ENCODE results near the gene RP2. TPM values are rescaled to one million over a fixed set of nuclear protein-coding genes. Genes with fewer than 3 reads are reported as not detected.

The RP2 gene
- total and polyA plus RNA-seq, 8 donors: 13.6 to 24.1 (median 16.2) TPM

DNA sequence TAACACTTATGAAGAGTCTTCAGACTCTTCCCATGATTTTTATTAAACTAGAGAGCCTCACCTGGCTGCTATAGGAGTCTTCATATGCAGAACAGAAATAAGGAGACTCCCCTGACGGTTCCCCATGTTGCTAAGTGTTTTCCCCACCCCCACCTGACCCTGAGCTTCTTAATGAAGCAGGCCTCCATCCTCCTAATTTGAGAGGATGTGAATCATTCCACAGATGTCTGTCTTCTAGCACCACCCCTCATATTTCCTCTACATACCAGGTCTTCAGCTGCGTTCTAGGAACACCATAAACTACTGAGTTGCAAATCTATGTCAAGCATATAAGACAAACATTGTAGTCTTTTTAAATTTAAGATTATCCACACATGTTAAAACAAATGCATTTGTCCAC, 36.9 kb downstream of the RP2 start:
- Histone ChIP-seq H3K9me3 (no peaks in the 10 kb centered on the region), H3K27ac (no peak overlapping the region), H3K36me3 (no peaks in the 10 kb centered on the region), H3K27me3 (no peaks in the 10 kb centered on the region), H3K4me1 (no peaks in the 10 kb centered on the region), H3K4me3 (no peak overlapping the region)
- intact Hi-C loops (cut with DNase I): no loop called here
- DNase-seq: no peak
- TF ChIP-seq, protein P1, sequence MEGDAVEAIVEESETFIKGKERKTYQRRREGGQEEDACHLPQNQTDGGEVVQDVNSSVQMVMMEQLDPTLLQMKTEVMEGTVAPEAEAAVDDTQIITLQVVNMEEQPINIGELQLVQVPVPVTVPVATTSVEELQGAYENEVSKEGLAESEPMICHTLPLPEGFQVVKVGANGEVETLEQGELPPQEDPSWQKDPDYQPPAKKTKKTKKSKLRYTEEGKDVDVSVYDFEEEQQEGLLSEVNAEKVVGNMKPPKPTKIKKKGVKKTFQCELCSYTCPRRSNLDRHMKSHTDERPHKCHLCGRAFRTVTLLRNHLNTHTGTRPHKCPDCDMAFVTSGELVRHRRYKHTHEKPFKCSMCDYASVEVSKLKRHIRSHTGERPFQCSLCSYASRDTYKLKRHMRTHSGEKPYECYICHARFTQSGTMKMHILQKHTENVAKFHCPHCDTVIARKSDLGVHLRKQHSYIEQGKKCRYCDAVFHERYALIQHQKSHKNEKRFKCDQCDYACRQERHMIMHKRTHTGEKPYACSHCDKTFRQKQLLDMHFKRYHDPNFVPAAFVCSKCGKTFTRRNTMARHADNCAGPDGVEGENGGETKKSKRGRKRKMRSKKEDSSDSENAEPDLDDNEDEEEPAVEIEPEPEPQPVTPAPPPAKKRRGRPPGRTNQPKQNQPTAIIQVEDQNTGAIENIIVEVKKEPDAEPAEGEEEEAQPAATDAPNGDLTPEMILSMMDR (IDR thresholded peaks at IDR 0.05): no peak
- no peak for ATAC-seq

DNA sequence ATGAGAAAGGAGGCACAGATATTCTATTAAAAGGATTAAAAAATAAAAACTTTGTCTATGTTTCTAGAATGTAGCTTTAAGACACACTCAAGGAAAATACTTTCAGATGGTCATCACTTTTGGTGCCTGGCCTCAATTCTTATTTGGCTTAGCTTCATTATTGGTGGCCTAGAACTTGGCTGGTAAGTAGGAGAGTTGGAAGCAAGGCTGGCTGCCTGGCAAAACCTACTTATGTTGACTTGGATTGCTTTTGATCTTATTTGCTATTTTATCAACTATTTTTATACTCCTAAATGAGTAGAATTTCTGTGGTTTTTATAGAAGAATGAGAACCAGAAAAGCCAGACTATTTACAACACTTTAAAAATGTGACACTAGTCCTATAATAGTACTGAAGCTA, 40.1 kb downstream of the RP2 start:
- H3K27ac ChIP-seq: no peak overlapping the region
- H3K9me3 ChIP-seq: no peaks in the 10 kb centered on the region
- ATAC-seq (no peak), DNase-seq (no peak)
- peaks cover 0 to 12% of the 10 kb centered on the region in 2 donors for H3K36me3 ChIP-seq
- TF ChIP-seq, protein P1 (IDR thresholded peaks at IDR 0.05): no peak
- no peaks in the 10 kb centered on the region for H3K4me1 ChIP-seq
- intact Hi-C loops (cut with DNase I): no loop called here
- no peak overlapping the region for H3K4me3 ChIP-seq
- peaks cover 0 to 5% of the 10 kb centered on the region in 2 donors for H3K27me3 ChIP-seq

DNA sequence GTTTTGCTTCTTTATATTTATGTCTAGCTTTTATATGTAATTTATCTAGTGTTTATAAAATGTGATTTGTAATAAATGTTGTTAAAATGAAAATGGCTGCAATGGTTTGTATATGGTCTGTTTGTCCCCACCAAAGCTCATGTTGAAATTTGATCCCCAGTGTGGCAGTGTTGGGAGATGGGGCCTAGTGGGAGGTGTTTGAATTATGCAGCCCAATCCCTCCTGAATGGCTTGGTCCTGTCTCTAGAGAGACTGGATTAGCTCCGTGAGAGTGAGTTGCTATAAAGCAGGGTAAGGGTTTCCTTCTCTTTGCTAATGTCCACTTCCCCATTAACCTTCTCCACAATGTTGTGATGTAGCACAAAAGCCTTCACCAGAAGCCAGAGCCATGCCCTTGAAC, 45.4 kb downstream of the RP2 start:
- TF ChIP-seq, protein P1 (IDR thresholded peaks at IDR 0.05): no peak
- no peaks in the 10 kb centered on the region for H3K4me1 ChIP-seq
- ATAC-seq: no peak
- peaks cover 0 to 12% of the 10 kb centered on the region in 2 donors for H3K36me3 ChIP-seq
- no peaks in the 10 kb centered on the region for H3K9me3 ChIP-seq
- H3K4me3 ChIP-seq: no peak overlapping the region
- H3K27ac ChIP-seq: no peak overlapping the region
- DNase-seq: no peak
- H3K27me3 ChIP-seq: peaks cover 0 to 5% of the 10 kb centered on the region in 2 donors
- intact Hi-C loops (cut with DNase I): no loop called here

DNA sequence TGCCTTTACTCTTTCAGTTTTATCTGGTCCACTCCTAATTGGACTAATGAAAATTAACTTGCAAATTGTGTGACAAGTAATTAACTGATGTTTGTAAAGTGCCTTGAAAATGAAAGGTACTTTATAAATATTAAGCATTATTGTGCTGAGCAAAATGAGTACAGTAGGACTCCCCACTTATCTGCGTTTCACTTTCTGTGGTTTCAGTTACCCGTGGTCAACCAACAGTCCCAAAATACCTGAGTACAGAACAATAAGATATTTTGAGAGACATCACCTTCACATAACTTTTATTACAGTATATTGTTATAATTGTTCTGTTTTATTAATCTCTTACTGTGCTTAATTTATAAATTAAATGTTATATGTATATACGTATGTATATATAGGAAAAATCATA, 48.0 kb downstream of the RP2 start:
- peaks cover 0 to 5% of the 10 kb centered on the region in 2 donors for H3K27me3 ChIP-seq
- H3K27ac ChIP-seq: no peak overlapping the region
- intact Hi-C loops (cut with DNase I): no loop called here
- no peak overlapping the region for H3K4me3 ChIP-seq
- no peak for ATAC-seq
- no peaks in the 10 kb centered on the region for H3K4me1 ChIP-seq
- H3K36me3 ChIP-seq: peaks cover 0 to 23% of the 10 kb centered on the region in 2 donors
- no peaks in the 10 kb centered on the region for H3K9me3 ChIP-seq
- DNase-seq: no peak
- TF ChIP-seq, protein P1 (IDR thresholded peaks at IDR 0.05): no peak

DNA sequence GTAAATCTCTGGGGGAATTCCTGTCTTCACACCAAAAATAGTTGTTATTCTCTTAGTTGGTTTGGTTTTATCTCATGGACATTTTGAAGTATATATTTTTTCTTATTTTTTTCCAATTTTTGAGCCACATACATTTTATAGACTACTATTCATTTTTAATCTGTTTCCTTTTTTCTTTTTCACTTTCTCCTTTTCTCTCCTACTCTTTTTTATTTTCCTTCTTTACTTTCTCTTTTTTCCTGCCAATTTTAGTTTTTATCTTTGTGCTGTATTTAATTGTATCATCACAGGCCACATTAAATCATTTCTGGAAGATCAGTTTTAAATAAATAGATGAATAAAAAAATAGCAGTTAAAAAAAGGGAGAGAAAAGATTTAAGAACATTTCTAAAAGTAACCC, 61.4 kb downstream of the RP2 start:
- H3K36me3 ChIP-seq: no peaks in the 10 kb centered on the region
- intact Hi-C loops (cut with DNase I): no loop called here
- no peak for DNase-seq
- ATAC-seq: no peak
- H3K4me3 ChIP-seq: no peak overlapping the region
- peaks cover 0 to 7% of the 10 kb centered on the region in 2 donors for H3K27me3 ChIP-seq
- no peak overlapping the region for H3K27ac ChIP-seq
- no peaks in the 10 kb centered on the region for H3K4me1 ChIP-seq
- TF ChIP-seq, protein P1 (IDR thresholded peaks at IDR 0.05): no peak
- no peaks in the 10 kb centered on the region for H3K9me3 ChIP-seq

Measured in left lung (tissue), 10 donors.